Astrocyte of the spinal cord (primary cell): Measurements from ENCODE around the gene ALK.

Experiments used
- DNase-seq: peaks from one replicate; pipeline ENCODE4 v3.0.0; 2011; ENCODE audit warnings: low read depth, low spot score
- H3K4me3 ChIP-seq: 2 replicates; pipeline ENCODE4 v1.5.1; 2011; ENCODE audit warnings: low read depth, mild to moderate bottlenecking, low read length, moderate library complexity
- in situ Hi-C: cut with HindIII; loops from 2 replicates; pipeline ENCODE4 v1.10.0; 2017; ENCODE audit warnings: low sequenced_read_pairs
- TF ChIP-seq, protein P1 (sequence below): IDR thresholded peaks from 2 replicates; pipeline ENCODE4 v1.5.1; 2012; ENCODE audit warnings: low read depth, mild to moderate bottlenecking, low read length, inconsistent platforms

Gene ALK

DNA sequence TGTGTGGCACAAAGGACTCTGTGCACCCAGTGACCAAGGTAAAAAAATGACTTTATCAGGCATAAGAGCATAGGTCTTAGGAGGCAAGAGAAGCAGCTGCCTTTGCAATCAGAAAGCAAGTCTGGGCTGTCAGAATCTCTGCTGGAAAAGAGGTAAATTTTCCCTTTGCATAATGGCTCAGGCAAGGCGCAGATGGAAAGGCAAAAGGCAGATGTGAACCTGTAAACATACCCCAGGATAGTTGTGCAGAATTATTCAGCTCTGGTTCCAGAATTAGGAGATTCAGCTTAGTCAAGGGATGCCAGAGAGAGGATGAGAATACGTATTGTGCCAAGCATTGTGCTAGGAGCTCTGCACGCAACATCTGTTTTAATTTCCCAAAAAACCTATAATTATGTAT, 547.5 kb downstream of the ALK start:
- TF ChIP-seq, protein P1, sequence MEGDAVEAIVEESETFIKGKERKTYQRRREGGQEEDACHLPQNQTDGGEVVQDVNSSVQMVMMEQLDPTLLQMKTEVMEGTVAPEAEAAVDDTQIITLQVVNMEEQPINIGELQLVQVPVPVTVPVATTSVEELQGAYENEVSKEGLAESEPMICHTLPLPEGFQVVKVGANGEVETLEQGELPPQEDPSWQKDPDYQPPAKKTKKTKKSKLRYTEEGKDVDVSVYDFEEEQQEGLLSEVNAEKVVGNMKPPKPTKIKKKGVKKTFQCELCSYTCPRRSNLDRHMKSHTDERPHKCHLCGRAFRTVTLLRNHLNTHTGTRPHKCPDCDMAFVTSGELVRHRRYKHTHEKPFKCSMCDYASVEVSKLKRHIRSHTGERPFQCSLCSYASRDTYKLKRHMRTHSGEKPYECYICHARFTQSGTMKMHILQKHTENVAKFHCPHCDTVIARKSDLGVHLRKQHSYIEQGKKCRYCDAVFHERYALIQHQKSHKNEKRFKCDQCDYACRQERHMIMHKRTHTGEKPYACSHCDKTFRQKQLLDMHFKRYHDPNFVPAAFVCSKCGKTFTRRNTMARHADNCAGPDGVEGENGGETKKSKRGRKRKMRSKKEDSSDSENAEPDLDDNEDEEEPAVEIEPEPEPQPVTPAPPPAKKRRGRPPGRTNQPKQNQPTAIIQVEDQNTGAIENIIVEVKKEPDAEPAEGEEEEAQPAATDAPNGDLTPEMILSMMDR = no peak
- no peak overlapping the region for H3K4me3 ChIP-seq
- in situ Hi-C loops = no loop called here
- no peak for DNase-seq

DNA sequence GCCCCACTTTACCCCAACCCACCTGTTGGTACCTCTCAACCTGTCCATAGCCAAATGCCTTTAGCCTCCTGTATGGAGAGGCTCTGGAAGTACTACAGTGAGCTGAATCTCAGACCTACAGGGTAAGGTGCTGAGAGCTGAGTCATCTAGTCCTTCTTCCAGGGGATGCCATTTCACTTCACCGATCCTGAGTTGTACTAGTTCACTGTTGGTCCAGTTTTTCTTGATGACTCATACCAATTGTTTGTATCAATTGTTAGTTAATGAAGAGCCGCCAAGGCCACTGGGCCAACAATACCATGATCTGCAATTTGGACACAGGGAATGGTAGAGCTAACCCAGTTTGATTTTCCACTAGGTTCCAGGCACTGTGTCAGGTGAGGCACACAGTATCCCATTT, 549.2 kb downstream of the ALK start:
- TF ChIP-seq, protein P1 = no peak
- in situ Hi-C loops = no loop called here
- DNase-seq = no peak
- no peak overlapping the region for H3K4me3 ChIP-seq

DNA sequence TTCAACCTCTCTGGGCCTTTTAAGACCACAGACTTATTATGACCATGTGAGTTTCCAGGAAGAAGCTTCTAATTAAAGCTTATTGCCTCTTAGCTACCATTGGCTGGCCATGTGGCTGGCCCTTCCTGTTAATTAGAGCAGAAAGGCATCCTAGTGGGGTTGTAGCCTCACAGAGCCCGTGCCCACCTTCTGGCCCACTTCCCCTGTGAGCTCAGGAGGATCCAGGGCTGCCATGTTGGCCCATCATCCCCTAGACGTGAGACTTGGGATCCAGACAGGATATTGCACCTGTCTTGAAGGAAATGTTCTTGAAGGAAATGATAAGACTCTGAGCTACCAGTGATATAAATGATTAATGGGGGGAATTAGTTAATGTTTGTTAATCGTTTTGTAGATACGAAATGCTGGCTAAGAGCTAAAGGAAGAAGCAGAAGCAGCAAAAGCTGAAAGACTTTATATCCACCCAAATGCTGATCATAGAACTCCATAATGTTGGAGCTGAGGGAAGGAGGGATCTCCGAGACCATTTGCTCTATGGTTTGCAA, 550.7 kb downstream of the ALK start:
- DNase-seq = no peak
- no peak overlapping the region for H3K4me3 ChIP-seq
- in situ Hi-C loops = no loop called here
- TF ChIP-seq, protein P1 = no peak

DNA sequence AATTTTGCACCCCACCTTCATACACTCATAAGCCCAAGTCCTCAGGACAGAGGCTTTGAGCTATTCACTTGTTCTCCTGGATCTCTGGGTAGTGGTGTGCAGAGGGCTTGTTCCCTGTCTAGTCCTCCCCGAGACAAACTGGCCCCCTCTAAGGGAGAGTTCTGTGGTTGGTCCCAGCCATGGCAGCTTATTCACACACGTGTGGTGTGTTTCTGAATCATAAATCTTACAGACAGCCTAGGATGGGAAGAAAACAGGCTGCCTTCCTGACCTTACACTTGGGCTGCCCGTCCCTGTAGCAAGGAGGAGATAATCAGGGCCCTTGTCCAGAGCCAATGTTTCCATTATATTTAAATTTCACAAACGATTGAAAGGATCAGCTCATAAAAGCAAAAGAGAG, 551.2 kb downstream of the ALK start:
- no peak for DNase-seq
- no peak overlapping the region for H3K4me3 ChIP-seq
- TF ChIP-seq, protein P1 = no peak
- in situ Hi-C loops = no loop called here

DNA sequence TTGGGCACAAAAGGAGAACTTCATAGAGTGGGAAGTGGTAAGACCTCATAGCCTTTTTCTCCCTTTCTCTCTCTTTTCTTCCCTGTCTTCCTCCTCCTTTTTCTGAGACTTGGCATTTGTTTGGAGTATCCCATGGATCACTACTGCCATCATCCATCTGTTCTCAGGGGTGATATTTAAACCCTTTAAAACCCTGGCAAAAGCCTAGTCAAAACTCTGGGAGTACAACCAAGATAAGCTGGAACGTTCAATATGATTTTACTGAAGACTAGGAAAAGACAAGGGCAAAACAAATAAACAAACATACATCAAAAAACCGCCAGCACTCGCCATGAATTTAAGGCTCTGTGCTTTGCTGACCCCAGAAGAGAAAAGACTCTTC, 552.7 kb downstream of the ALK start:
- no peak for DNase-seq
- no peak overlapping the region for H3K4me3 ChIP-seq
- TF ChIP-seq, protein P1 = no peak
- in situ Hi-C loops = no loop called here

DNA sequence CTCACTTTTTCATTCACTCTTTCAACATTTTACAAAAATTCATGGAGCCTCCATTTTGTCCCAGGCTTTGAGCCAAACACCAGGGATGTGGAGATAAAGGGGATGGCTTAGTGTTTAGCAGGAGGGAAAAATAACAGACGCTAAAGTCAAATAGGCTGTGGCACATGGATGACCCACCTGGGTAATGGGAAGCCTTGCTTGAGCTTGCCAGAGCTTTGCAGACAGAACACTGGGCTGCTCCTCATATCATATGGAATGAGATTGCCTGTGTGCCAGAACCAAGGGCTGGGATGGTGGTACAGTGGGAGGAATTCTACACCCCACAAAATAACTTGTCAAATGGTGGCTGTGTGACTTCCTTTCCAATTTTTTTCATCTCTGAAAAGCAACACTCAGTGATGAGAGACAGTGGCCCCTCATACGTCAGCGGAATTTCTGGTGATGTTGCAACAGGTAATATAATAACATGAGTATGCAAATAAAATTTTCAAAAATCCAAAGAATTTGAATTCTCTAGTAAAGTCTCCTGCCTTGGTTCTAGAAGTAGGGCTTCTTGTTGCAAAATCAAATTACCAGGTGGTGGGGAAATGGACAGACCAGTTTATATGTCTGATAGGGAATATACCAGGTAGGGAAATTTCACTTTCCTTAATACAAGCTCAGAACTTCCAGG, 553.3 kb downstream of the ALK start:
- no peak overlapping the region for H3K4me3 ChIP-seq
- in situ Hi-C loops = no loop called here
- DNase-seq = peak; percentile 4
- TF ChIP-seq, protein P1 = no peak

DNA sequence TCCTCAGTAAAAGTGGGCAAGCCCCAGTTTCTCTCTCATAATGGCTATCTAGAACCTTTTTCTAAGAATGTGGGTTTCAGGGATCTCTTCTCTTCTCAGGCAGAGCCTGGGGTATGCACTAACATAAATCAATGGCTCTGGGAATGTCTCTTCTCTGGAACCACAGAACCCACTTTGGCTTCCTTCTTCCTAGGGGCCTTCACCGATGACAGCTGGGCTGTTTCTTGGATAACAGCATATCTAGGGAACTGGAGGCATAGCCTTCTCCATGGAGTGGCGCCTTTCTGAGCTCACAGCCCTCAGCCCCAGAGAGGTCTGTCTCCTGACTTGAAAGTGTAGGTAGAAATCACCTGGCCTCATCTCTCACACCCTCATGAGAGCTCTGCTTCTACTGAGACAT, 558.3 kb downstream of the ALK start:
- DNase-seq = no peak
- TF ChIP-seq, protein P1 = no peak
- H3K4me3 ChIP-seq = no peak overlapping the region
- in situ Hi-C loops = no loop called here
